Panc1 (cell line): ENCODE data around the gene PCYT1B.

ENCODE experiments used
- TCF7L2 ChIP-seq: IDR thresholded peaks from 2 replicates; pipeline ENCODE4 v1.6.1; 2011; ENCODE audit warnings: mild to moderate bottlenecking, low read depth, low read length, inconsistent platforms
- TF ChIP-seq, protein P1 (sequence below): fragments of 450-650 bp; IDR thresholded peaks from 2 replicates; pipeline ENCODE4 v1.5.1; 2017; ENCODE audit warnings: mild to moderate bottlenecking

DNA sequence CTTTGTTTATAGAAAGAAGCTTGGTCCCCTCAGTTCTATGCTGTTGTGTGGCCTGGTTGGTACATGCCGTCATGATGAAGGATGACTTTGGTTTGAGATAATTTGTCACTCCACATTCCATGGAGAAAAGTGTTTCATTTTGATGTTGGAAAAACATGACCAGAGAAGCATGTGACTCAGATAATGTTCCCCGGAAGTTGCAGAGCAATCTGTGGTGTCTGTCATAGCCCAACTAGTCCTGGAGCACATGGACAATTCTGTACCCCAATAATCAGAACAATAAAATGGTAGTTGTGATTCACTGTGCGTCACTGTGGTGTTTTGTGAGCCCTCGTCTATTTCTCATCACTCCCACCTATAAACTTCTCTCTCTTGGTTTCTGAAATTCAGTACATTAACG is 97.0 kb downstream of the PCYT1B start:
- TF ChIP-seq, protein P1, sequence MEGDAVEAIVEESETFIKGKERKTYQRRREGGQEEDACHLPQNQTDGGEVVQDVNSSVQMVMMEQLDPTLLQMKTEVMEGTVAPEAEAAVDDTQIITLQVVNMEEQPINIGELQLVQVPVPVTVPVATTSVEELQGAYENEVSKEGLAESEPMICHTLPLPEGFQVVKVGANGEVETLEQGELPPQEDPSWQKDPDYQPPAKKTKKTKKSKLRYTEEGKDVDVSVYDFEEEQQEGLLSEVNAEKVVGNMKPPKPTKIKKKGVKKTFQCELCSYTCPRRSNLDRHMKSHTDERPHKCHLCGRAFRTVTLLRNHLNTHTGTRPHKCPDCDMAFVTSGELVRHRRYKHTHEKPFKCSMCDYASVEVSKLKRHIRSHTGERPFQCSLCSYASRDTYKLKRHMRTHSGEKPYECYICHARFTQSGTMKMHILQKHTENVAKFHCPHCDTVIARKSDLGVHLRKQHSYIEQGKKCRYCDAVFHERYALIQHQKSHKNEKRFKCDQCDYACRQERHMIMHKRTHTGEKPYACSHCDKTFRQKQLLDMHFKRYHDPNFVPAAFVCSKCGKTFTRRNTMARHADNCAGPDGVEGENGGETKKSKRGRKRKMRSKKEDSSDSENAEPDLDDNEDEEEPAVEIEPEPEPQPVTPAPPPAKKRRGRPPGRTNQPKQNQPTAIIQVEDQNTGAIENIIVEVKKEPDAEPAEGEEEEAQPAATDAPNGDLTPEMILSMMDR, result no peak
- no peak for TF ChIP-seq TCF7L2
